SK-N-SH treated with all-trans-retinoic acid at 6 μM for 48 hours (cell line): ENCODE results near the gene LSM14A.

Source experiments
- ATAC-seq: fragments of 200-7000 bp; cut with Tn5 transposase; 3 replicates; pipeline ENCODE4 v1.9.1; 2020; ENCODE audit warnings: mild to moderate bottlenecking, moderate library complexity
- BACH2 ChIP-seq: fragments of 250-450 bp; sonication (Bioruptor Pico); IDR thresholded peaks from 2 replicates; pipeline ENCODE4 v1.9.0; 2021; ENCODE audit warnings: mild to moderate bottlenecking, borderline replicate concordance
- ESRRG ChIP-seq: fragments of 250-450 bp; sonication (Bioruptor Pico); IDR thresholded peaks from 2 replicates; pipeline ENCODE4 v1.6.1; 2021; ENCODE audit warnings: mild to moderate bottlenecking
- GLIS3 ChIP-seq: fragments of 250-450 bp; sonication (Bioruptor Pico); IDR thresholded peaks from 2 replicates; pipeline ENCODE4 v1.5.0; 2020; ENCODE audit warnings: mild to moderate bottlenecking, moderate library complexity
- ISL1 ChIP-seq: fragments of 250-450 bp; sonication (Bioruptor Pico); IDR thresholded peaks from 2 replicates; pipeline ENCODE4 v2.1.2; 2022; ENCODE audit warnings: mild to moderate bottlenecking, moderate library complexity
- OSR1 ChIP-seq: fragments of 250-450 bp; sonication (Bioruptor Pico); IDR thresholded peaks from 2 replicates; pipeline ENCODE4 v1.8.0; 2022; ENCODE audit warnings: moderate library complexity, mild to moderate bottlenecking, inconsistent platforms
- PPARA ChIP-seq: fragments of 250-450 bp; sonication (Bioruptor Pico); IDR thresholded peaks from 2 replicates; pipeline ENCODE4 v1.5.0; 2020; ENCODE audit warnings: mild to moderate bottlenecking, borderline replicate concordance
- RARB ChIP-seq: fragments of 250-450 bp; sonication (Bioruptor Pico); IDR thresholded peaks from 2 replicates; pipeline ENCODE4 v1.8.0; 2021; ENCODE audit warnings: mild to moderate bottlenecking, moderate library complexity
- SNAI2 ChIP-seq: fragments of 250-450 bp; sonication (Bioruptor Pico); IDR thresholded peaks from 2 replicates; pipeline ENCODE4 v1.5.0; 2020; ENCODE audit warnings: mild to moderate bottlenecking, moderate library complexity
- TCF4 ChIP-seq: fragments of 250-450 bp; sonication (Bioruptor Pico); IDR thresholded peaks from 2 replicates; pipeline ENCODE4 v1.8.0; 2021; ENCODE audit warnings: mild to moderate bottlenecking, moderate library complexity, borderline replicate concordance
- ZC3H10 ChIP-seq: fragments of 250-450 bp; sonication (Bioruptor Pico); IDR thresholded peaks from 2 replicates; pipeline ENCODE4 v1.5.1; 2021; ENCODE audit warnings: mild to moderate bottlenecking, moderate library complexity
- ZFP3 ChIP-seq: fragments of 250-450 bp; sonication (Bioruptor Pico); IDR thresholded peaks from 2 replicates; pipeline ENCODE4 v1.5.0; 2020; ENCODE audit warnings: mild to moderate bottlenecking, moderate library complexity
- ZFP30 ChIP-seq: fragments of 450-650 bp; formaldehyde crosslinking; IDR thresholded peaks from 2 replicates; pipeline ENCODE4 v1.5.0; 2022; ENCODE audit warnings: mild to moderate bottlenecking, moderate library complexity
- ZNF8 ChIP-seq: fragments of 450-650 bp; formaldehyde crosslinking; IDR thresholded peaks from 2 replicates; pipeline ENCODE4 v1.5.0; 2020; ENCODE audit warnings: mild to moderate bottlenecking, moderate library complexity
- TF ChIP-seq, protein P1 (sequence below): fragments of 250-450 bp; sonication (Bioruptor Pico); IDR thresholded peaks from 2 replicates; pipeline ENCODE4 v1.8.0; 2020; ENCODE audit warnings: mild to moderate bottlenecking, moderate library complexity, borderline replicate concordance
- TF ChIP-seq, protein P2 (sequence below): fragments of 250-450 bp; sonication (Bioruptor Pico); IDR thresholded peaks from 2 replicates; pipeline ENCODE4 v1.5.1; 2020; ENCODE audit warnings: low read depth, mild to moderate bottlenecking, moderate library complexity
- TF ChIP-seq, protein P3 (sequence below): fragments of 250-450 bp; sonication (Bioruptor Pico); IDR thresholded peaks from 2 replicates; pipeline ENCODE4 v1.5.1; 2021; ENCODE audit warnings: mild to moderate bottlenecking, moderate library complexity
- TF ChIP-seq, protein P4 (sequence below): fragments of 250-450 bp; sonication (Bioruptor Pico); IDR thresholded peaks from 2 replicates; pipeline ENCODE4 v1.8.0; 2021; ENCODE audit warnings: low read depth, mild to moderate bottlenecking, moderate library complexity, borderline replicate concordance
- TF ChIP-seq, protein P5 (sequence below): fragments of 250-450 bp; sonication (Bioruptor Pico); IDR thresholded peaks from 2 replicates; pipeline ENCODE4 v1.5.0; 2020; ENCODE audit warnings: mild to moderate bottlenecking, moderate library complexity

LSM14A gene

DNA sequence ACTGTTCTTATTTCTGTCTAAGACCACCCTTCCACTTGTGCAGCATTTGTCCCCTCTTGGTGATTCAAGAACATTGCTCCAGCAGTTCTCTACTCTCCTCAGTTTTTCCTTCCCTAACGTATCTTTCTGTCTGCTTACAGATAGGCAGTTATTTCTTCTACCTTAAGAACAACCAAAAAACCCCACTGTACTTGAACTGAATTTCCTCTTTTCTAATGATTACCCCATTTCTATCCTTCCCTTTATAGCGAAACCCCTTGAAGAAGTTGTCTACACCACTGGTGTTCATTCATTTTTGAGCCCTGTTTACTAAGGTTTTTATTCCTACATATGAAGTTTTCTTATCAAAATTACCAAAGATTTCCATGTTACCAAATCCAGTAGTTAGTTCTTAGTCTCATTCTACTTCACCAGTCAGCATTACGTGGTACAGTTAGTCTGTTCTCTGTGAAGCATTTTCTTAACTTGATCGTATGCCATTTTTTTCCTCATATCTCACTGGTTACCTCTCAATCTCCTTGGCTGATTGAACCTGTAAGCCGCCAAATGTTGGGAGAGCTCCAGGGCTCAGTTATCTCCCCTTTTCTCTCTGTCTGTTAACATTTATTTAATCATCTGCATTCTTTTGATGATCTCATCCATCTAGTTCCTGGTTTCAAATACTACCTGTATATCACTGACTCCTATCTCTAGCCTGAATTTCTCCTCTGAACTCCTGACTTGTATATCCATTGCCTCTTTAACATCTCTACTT is 9.0 kb downstream of the LSM14A start:
- TF ChIP-seq ZC3H10 (CRISPR knock-in tag) (no peak), ZFP3 (CRISPR knock-in tag) (no peak), OSR1 (no peak), ISL1 (CRISPR knock-in tag) (peak; percentile 34; the same call in 1 of the 2 replicates), GLIS3 (CRISPR knock-in tag) (no peak)
- TF ChIP-seq, protein P1, sequence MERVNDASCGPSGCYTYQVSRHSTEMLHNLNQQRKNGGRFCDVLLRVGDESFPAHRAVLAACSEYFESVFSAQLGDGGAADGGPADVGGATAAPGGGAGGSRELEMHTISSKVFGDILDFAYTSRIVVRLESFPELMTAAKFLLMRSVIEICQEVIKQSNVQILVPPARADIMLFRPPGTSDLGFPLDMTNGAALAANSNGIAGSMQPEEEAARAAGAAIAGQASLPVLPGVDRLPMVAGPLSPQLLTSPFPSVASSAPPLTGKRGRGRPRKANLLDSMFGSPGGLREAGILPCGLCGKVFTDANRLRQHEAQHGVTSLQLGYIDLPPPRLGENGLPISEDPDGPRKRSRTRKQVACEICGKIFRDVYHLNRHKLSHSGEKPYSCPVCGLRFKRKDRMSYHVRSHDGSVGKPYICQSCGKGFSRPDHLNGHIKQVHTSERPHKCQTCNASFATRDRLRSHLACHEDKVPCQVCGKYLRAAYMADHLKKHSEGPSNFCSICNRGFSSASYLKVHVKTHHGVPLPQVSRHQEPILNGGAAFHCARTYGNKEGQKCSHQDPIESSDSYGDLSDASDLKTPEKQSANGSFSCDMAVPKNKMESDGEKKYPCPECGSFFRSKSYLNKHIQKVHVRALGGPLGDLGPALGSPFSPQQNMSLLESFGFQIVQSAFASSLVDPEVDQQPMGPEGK (CRISPR knock-in tag) = no peak

DNA sequence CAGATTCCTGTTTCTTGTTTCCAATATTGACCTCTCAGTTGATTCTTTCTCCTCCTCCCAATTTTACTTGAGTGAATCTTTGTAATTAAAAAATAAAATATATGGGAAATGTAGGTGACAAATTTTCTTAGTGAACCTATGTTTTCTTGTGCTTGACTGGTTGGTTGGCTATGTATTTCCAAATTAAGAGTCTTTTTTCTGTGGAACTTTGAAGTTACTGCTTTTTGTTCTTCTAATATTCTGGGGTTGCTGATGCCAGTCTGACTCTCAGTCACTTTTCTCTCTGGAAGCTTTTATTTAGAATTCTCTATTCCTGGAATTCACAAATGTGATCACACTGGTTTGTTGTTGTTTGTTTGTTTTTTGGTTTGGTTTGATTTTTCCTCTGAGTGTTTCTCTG is 9.8 kb downstream of the LSM14A start:
- no peak for TF ChIP-seq TCF4 (CRISPR knock-in tag)
- TF ChIP-seq, protein P2, sequence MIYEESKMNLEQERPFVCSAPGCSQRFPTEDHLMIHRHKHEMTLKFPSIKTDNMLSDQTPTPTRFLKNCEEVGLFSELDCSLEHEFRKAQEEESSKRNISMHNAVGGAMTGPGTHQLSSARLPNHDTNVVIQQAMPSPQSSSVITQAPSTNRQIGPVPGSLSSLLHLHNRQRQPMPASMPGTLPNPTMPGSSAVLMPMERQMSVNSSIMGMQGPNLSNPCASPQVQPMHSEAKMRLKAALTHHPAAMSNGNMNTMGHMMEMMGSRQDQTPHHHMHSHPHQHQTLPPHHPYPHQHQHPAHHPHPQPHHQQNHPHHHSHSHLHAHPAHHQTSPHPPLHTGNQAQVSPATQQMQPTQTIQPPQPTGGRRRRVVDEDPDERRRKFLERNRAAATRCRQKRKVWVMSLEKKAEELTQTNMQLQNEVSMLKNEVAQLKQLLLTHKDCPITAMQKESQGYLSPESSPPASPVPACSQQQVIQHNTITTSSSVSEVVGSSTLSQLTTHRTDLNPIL (CRISPR knock-in tag) = no peak
- TF ChIP-seq, all 23 proteins: peak for 0
- no peak for ATAC-seq

More for the DNA sequence above, 9.0 kb downstream of the LSM14A start:
- ATAC-seq = no peak; the same call in 2 of the 3 replicates

DNA sequence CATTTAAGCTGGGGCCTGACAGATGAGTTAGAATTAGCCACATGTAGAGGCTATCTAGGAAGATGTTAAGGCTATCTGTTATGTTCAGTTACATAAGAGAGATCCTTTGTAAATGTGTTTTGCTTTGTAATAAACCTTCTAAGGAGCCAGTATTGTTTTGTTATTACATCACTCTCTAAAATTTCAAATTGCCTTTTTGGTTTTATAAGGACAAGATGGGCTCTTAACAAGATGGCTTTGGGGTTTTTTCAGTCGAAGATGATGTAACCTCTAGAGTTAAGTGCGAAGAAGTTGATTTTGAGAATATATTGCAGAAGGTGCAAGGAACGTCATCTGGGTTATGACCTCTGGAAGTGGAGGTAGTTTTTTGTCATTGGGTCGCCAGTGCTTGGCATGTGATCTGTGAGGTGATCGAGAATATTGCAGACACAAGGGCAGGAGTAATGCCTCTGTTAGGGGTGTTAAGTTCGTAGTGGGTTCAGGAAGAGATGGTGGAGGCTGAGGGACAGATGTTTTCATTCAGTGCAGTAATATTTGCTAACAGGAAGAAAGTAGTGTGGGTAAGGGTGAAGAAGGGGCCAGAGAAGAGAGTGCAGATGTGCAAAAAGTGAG is 12.7 kb downstream of the LSM14A start:
- ATAC-seq = no peak
- TF ChIP-seq BACH2 = no peak
- TF ChIP-seq, protein P2 (CRISPR knock-in tag) = no peak
- no peak for TF ChIP-seq ZNF8 (CRISPR knock-in tag)
- TF ChIP-seq, protein P3, sequence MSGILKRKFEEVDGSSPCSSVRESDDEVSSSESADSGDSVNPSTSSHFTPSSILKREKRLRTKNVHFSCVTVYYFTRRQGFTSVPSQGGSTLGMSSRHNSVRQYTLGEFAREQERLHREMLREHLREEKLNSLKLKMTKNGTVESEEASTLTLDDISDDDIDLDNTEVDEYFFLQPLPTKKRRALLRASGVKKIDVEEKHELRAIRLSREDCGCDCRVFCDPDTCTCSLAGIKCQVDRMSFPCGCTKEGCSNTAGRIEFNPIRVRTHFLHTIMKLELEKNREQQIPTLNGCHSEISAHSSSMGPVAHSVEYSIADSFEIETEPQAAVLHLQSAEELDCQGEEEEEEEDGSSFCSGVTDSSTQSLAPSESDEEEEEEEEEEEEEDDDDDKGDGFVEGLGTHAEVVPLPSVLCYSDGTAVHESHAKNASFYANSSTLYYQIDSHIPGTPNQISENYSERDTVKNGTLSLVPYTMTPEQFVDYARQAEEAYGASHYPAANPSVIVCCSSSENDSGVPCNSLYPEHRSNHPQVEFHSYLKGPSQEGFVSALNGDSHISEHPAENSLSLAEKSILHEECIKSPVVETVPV (CRISPR knock-in tag) = no peak
- no peak for TF ChIP-seq ZFP3 (CRISPR knock-in tag)
- no peak for TF ChIP-seq ZFP30 (CRISPR knock-in tag)
- TF ChIP-seq TCF4 (CRISPR knock-in tag) = no peak
- no peak for TF ChIP-seq PPARA (CRISPR knock-in tag)
- TF ChIP-seq, protein P4, sequence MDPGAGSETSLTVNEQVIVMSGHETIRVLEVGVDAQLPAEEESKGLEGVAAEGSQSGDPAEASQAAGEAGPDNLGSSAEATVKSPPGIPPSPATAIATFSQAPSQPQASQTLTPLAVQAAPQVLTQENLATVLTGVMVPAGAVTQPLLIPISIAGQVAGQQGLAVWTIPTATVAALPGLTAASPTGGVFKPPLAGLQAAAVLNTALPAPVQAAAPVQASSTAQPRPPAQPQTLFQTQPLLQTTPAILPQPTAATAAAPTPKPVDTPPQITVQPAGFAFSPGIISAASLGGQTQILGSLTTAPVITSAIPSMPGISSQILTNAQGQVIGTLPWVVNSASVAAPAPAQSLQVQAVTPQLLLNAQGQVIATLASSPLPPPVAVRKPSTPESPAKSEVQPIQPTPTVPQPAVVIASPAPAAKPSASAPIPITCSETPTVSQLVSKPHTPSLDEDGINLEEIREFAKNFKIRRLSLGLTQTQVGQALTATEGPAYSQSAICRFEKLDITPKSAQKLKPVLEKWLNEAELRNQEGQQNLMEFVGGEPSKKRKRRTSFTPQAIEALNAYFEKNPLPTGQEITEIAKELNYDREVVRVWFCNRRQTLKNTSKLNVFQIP = no peak
- no peak for TF ChIP-seq GLIS3 (CRISPR knock-in tag)
- no peak for TF ChIP-seq SNAI2
- no peak for TF ChIP-seq ESRRG (CRISPR knock-in tag)
- no peak for TF ChIP-seq OSR1
- no peak for TF ChIP-seq ISL1 (CRISPR knock-in tag)
- TF ChIP-seq ZC3H10 (CRISPR knock-in tag) = no peak
- TF ChIP-seq, protein P5, sequence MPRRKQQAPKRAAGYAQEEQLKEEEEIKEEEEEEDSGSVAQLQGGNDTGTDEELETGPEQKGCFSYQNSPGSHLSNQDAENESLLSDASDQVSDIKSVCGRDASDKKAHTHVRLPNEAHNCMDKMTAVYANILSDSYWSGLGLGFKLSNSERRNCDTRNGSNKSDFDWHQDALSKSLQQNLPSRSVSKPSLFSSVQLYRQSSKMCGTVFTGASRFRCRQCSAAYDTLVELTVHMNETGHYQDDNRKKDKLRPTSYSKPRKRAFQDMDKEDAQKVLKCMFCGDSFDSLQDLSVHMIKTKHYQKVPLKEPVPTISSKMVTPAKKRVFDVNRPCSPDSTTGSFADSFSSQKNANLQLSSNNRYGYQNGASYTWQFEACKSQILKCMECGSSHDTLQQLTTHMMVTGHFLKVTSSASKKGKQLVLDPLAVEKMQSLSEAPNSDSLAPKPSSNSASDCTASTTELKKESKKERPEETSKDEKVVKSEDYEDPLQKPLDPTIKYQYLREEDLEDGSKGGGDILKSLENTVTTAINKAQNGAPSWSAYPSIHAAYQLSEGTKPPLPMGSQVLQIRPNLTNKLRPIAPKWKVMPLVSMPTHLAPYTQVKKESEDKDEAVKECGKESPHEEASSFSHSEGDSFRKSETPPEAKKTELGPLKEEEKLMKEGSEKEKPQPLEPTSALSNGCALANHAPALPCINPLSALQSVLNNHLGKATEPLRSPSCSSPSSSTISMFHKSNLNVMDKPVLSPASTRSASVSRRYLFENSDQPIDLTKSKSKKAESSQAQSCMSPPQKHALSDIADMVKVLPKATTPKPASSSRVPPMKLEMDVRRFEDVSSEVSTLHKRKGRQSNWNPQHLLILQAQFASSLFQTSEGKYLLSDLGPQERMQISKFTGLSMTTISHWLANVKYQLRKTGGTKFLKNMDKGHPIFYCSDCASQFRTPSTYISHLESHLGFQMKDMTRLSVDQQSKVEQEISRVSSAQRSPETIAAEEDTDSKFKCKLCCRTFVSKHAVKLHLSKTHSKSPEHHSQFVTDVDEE (CRISPR knock-in tag) = no peak
- TF ChIP-seq RARB (CRISPR knock-in tag) = no peak
- TF ChIP-seq, all 23 proteins: peak for 0
